ENCODE measurements around the gene AUP1.

DNA sequence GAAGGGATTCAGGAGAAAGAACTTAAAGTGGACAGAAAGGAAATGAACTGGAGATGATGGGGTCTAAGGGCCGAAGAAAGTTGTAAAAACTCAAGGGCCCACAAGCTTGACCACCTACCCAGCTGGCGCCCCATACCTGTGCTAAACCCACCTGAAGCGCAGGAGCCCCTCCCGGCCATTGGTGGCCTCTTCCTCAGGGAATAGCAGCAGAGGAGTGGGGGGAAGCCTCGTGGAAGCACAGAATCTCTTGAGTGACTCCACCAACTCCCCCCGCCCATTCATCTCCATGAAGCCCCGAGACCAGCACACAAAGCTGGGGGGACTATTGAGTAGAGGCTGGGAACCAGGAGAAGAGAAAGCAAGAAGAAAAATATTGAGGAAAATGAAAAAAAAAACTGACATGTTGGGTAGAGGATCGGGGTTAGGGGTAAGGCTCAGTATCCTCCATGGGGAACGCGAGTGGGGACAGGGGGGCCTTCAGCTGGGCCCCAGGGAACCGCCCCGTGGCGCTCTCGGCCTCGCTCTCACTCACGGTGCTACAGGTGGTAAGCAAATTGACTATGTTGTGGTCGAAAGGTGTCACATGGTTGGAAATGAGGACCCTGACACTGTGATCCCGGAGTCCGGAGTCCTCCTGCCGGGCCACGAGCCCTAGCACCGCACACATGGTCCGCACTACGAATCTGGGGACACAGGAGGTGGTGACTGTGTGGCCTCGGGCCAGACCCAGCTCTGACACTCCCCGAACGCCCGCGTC, 728 bp downstream of the AUP1 start:
- TF ChIP-seq CTCF (IDR thresholded peaks at IDR 0.05; ENCODE audit: extremely low read depth in 1 of 2, insufficient read depth in 1 of 2, low read depth in 1 of 2, low read length in 2 of 2), result no peak
- no peak for TF ChIP-seq POLR2AphosphoS5 (IDR thresholded peaks at IDR 0.05; ENCODE audit: insufficient read depth, low read depth, low read length)
- no peak for TF ChIP-seq POLR2A (IDR thresholded peaks at IDR 0.05; ENCODE audit: low read depth, low read length)
- no peak for TF ChIP-seq EZH2 (IDR thresholded peaks at IDR 0.05; ENCODE audit: borderline replicate concordance, low read depth, low read length, severe bottlenecking)
- no peak for TF ChIP-seq MAX (IDR thresholded peaks at IDR 0.05; ENCODE audit: insufficient read depth, insufficient read length)

Measured in endothelial cell of umbilical vein (primary cell).